AG09309 (cell line): ENCODE results near the gene TBCE.
"Not testable (repeated sequence)": the region's sequence is repeated elsewhere in the genome, so short reads cannot be mapped to it uniquely, and the experiment has no call there.

Experiments used
- DNase-seq: peaks from one replicate; pipeline ENCODE4 v3.0.0-alpha.2; 2010; ENCODE audit warnings: low read depth
- H3K4me3 ChIP-seq: 2 replicates; pipeline ENCODE4 v1.5.1; 2011; ENCODE audit warnings: mild to moderate bottlenecking, low read depth, low read length, moderate library complexity; ENCODE audit not compliant: control insufficient read depth
- CTCF ChIP-seq: IDR thresholded peaks from 2 replicates; pipeline ENCODE4 v1.5.1; 2011; ENCODE audit warnings: mild to moderate bottlenecking, low read depth, low read length, inconsistent platforms; ENCODE audit not compliant: insufficient read depth, control insufficient read depth; ENCODE audit errors: missing control alignments

TBCE gene

GRCh38 chr1:235455823-235456222, 88.6 kb downstream of the TBCE start:
- no peak for TF ChIP-seq CTCF
- no peak for DNase-seq
- no peak overlapping the region for H3K4me3 ChIP-seq

GRCh38 chr1:235457856-235458255, 90.6 kb downstream of the TBCE start:
- not testable (repeated sequence) for DNase-seq, H3K4me3 ChIP-seq

GRCh38 chr1:235460770-235461169, 93.5 kb downstream of the TBCE start:
- no peak for TF ChIP-seq CTCF
- H3K4me3 ChIP-seq: no peak overlapping the region
- no peak for DNase-seq

- no peak for DNase-seq
- H3K4me3 ChIP-seq: no peak overlapping the region
- no peak for TF ChIP-seq CTCF
These were observed 94.7 kb downstream of the TBCE start for GRCh38 chr1:235461954-235462353.

GRCh38 chr1:235462832-235463231, 95.6 kb downstream of the TBCE start:
- H3K4me3 ChIP-seq, DNase-seq: not testable (repeated sequence)

- no peak overlapping the region for H3K4me3 ChIP-seq
- TF ChIP-seq CTCF: no peak
- no peak for DNase-seq
These were observed 97.8 kb downstream of the TBCE start for GRCh38 chr1:235465066-235465465.

- no peak for TF ChIP-seq CTCF
- DNase-seq: no peak
- no peak overlapping the region for H3K4me3 ChIP-seq
These were observed 100.8 kb downstream of the TBCE start for GRCh38 chr1:235468004-235468403.

- no peak for DNase-seq
- no peak for TF ChIP-seq CTCF
- H3K4me3 ChIP-seq: no peak overlapping the region
These were observed 101.7 kb downstream of the TBCE start for GRCh38 chr1:235468970-235469369.

- not testable (repeated sequence) for H3K4me3 ChIP-seq, DNase-seq
These were observed 102.7 kb downstream of the TBCE start for GRCh38 chr1:235469897-235470296.
